Stomach (tissue), 4 donors: Measurements from ENCODE around the gene EFCC1.

Source experiments
- EP300 ChIP-seq: sonication (generic); formaldehyde crosslinking; IDR thresholded peaks from one replicate; pipeline ENCODE4 v1.6.1; 2017; ENCODE audit warnings: antibody characterized with exemption
- POLR2A ChIP-seq, 4 donors: fragments of 450-650 bp; IDR thresholded peaks; one replicate each; pipeline ENCODE4 v1.6.1; 2016; ENCODE audit warnings: antibody characterized with exemption in 4 of 4, control low read depth in 2 of 4, mild to moderate bottlenecking in 1 of 4, moderate library complexity in 1 of 4
- POLR2AphosphoS5 ChIP-seq, 3 donors: sonication (generic); formaldehyde crosslinking; IDR thresholded peaks; one replicate each; pipeline ENCODE4 v1.6.1; 2016; ENCODE audit warnings: antibody characterized with exemption in 3 of 3
- TF ChIP-seq, protein P1 (sequence below), 7 experiments: fragments of 450-650 bp in 4 of 7; fragments of 200-600 bp in 3 of 7; sonication (generic) in 3 of 7; IDR thresholded peaks; one replicate each; pipeline ENCODE4 v1.5.1; 2016 to 2019; ENCODE audit warnings: antibody characterized with exemption in 7 of 7, control low read depth in 2 of 7, mild to moderate bottlenecking in 1 of 7

DNA sequence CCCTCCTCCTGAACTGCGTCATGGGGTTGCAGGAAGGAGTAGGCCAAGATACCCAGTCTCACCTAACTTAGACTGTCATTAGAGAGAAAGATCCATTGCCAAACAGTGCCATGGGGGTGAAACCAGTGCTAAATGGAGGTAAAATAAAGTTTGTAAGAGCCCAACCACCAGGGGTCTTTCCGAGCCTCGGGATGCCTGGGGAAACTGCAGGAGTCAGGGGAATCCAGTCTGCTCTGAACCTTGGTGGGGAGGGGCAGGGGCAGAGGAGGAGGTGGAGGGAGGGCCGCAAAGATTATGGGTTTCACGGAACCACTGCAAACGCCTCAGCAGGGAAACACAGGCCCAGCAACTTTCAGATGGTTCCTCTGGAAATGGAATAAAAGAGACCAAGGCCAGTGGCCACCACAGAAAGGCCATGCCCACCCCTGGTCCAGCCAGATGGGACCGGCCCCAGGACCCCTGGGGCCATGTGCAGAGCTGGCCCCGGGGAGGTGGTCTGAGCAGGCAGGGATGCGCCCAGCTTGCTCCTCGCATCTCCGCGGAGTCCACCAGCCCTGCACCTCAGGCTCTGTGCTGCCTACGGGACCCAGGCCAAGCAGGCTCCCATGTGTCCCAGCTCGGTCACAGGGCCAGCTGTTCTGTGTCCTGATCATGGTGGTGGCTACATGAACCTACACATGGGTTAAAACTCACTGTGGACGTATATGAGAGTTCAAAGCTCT, 39.6 kb downstream of the EFCC1 start:
- TF ChIP-seq, protein P1, sequence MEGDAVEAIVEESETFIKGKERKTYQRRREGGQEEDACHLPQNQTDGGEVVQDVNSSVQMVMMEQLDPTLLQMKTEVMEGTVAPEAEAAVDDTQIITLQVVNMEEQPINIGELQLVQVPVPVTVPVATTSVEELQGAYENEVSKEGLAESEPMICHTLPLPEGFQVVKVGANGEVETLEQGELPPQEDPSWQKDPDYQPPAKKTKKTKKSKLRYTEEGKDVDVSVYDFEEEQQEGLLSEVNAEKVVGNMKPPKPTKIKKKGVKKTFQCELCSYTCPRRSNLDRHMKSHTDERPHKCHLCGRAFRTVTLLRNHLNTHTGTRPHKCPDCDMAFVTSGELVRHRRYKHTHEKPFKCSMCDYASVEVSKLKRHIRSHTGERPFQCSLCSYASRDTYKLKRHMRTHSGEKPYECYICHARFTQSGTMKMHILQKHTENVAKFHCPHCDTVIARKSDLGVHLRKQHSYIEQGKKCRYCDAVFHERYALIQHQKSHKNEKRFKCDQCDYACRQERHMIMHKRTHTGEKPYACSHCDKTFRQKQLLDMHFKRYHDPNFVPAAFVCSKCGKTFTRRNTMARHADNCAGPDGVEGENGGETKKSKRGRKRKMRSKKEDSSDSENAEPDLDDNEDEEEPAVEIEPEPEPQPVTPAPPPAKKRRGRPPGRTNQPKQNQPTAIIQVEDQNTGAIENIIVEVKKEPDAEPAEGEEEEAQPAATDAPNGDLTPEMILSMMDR (IDR thresholded peaks at IDR 0.05), result no peak
- no peak for TF ChIP-seq POLR2AphosphoS5 (IDR thresholded peaks at IDR 0.05)
- no peak for TF ChIP-seq POLR2A (IDR thresholded peaks at IDR 0.05)
- TF ChIP-seq EP300, result no peak
